Measurements from ENCODE around the gene ERO1A.

ERO1A gene

DNA sequence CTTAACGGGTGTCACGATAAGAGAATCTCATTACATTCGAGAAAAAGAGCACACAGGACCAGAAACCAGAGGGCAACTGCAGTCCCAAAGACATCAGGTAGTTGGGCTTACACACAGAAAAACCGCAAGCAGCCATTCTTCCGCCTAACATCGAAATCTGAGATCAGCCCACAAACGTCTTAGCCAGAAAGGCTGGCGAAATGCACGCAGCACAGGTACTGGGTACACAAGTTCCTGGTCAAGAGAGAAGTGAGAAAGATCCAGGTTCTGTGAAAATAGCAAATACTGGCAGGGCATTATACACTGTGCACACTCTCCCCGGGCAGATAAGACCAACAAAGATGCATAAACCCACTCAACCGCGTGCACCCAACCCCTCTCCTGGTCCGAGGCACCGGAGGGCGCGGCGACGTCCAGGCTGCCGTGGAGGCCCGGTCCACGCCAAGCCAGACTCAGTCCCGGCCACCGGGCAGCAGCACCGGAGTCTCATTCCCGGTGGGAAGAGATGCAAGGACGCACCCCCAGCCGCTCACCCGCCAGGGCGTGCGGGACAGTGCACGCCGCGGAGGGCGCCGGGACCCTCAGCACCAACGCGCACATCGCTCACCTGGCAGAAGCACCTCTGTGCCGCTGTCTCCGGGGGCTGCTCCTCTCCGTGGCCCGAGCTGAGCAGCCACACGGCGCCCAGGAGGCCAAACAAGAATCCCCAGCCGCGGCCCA lies 437 bp downstream of the ERO1A start:
- DNase-seq, result peak; percentile 58

DNA sequence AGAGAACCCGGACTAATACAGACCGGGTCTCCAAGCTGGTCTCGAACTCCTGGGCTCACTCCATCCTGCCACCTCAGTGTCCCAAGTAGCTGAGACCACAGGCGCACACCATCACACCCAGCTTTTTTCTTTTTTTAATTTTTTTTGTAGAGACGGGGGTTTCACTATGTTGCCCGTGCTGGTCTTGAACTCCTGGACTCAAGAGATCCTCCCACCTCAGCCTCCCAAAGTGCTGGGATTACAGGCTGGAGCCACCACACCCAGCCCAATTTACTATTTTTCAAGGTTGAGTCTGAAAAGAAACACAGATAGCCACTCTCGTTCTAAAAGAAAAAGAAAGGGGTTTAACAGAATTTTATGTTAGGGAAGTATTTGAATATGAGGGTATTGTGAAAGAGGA lies 1.8 kb downstream of the ERO1A start:
- DNase-seq, result no peak

DNA sequence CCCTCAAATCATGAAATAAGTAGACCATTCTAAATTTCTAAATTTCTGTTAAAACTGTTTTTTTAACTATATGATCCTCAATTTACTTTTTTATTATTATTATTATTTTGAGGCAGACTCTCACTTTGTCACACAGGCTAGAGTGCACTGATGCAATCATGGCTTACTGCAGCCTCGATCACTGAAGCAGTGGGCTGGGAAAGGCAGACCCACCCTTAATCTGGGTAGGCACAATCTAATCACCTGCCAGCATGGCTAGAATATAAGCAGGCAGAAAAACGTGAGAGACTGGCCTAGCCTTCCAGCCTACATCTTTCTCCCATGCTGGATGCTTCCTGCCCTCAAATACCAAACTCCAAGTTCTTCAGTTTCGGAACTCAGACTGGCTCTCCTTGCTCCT lies 2.3 kb downstream of the ERO1A start:
- DNase-seq, result no peak

DNA sequence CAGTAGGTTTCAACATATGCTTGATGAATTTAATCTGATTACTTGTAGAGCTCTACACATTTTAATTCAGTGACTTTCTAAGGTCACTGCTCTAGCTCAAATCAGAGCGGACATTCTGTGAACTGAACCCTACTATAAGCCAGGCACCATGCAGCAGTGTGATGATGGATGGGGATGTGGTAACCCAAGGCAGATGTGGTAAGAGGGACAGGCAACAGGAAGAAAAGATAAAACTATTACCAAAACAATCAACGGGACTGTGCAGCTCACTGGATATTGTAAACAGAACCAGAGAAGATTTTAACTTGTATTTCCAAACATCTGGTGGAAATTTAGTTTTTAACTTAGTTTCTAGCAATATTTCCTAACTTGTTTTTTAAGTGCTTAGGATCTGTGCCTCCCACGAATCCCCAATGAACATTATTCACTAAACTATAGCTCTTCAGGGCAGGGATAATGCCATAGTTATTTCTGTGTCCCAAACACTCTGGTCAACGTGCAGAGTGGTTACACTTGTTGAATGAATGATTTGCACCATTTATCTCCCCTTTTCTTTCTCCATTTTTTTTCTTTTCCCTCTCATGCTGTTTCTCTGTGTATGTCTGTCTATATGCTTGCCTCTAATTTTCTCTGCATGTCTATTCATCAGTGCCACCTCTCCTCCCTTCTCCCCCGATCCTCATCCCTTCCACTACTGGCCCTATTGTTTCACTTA lies 3.0 kb downstream of the ERO1A start:
- DNase-seq, result no peak

DNA sequence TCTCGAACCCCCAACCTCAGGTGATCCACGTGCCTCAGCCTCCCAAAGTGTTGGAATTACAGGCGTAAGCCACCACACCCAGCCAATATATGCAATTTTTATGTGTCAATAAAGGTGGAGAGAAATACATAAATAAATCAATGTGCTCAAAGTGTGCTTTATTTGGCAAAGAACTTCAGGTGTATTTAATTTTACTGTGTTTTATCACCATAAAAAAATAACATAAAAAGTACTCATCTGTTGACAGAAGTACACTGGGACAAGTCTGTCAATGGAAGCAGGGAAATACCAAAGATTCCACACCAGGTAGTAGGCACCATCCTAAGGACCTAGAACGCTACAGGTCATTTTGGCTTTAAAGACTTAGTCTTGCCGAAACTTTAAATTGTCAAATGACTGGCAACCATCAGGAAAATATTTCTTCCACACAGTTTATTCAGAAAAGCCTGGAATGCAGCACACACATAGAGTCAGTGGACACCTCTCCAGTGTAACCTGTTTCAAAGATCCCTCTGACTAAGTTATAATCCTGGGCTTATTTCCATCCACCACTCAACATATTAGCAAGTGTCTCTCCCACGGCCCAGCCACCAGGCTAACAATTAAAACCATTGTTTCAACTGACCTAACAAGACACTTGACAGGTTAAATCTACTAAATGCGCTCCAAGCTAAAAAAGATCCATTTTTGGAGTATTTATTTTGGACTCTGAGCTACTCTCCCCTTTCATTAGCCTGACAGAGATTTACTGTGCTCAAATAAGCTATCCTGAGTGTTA lies 4.2 kb downstream of the ERO1A start:
- DNase-seq, result no peak

DNA sequence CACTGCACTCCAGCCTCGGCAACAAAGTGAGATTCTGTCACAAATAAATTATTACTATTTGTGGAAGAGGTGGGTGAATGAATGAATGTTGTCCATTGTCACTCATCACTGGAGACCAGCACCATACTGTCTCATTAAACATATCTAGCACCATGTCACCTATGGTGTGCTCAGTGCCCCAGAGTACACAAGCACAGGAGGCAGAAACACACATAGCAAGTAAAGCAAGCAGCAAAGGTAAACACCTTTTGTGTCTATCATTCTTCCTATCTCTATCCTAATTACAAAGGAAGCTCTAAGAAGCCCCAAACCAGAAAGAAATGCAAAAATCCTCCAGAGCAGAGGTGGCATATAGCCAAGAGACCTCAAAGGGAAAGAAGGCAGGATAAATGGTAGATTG lies 9.2 kb downstream of the ERO1A start:
- no peak for DNase-seq

DNA sequence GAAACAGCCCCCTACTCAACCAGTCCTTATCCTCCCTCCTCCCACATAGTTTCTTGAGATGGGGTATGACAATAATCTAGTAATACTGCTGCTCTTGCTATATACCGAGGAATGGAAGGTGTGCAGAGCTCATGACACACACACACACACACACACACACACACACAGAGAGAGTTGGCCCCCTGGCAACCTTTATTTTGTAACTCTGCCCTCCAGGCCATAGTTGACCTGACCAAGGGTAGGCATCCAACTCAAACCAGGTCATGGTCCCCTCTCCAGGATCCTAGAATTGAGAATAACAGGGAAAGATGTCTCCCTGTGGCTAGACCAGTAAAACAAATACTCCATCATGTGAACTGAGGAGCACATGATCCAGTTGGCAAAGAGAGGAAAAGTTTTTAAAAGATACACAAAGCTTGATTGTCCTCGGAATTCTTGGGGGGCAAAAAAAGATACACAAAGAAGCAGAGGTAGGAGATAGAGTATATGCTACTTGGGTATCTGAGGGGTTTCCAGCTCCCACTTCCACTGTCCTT lies 11.3 kb downstream of the ERO1A start:
- DNase-seq, result no peak

DNA sequence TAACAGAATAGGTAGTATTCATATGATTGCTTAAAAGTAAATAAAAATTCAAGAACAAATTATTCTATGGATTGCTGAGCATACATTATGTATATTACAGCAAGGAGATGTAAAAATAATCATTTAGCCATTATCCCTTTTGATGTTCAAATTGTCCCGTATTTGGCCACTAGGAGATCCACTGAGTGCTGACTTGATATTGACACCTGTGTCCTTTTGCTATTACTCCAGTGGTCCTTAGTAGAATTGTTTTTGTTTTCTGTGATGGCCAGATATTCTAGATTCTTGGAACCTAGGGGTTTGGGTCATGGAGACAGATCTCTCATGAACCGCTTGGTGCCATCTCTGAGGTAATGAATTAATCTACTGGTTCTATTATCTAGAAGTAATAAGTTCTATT lies 16.8 kb downstream of the ERO1A start:
- no peak for DNase-seq

DNA sequence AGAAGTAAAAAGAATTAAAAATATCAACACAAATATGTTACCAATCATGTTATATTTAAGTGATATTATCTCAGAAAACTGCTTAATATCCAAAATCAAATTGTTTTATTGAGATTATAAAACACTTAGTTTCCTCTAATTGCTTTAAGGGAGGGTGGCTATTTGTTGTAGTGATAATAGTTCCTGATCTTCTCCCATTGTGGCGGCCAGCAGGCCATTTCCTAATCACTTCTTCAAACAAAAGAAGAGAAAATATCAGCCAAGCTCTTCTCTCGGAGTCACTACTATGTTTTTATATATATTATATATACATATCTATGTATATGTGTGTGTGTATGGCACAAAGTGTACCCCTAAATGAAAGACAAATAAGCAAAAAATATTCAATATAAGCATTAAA lies 31.5 kb downstream of the ERO1A start:
- no peak for DNase-seq

DNA sequence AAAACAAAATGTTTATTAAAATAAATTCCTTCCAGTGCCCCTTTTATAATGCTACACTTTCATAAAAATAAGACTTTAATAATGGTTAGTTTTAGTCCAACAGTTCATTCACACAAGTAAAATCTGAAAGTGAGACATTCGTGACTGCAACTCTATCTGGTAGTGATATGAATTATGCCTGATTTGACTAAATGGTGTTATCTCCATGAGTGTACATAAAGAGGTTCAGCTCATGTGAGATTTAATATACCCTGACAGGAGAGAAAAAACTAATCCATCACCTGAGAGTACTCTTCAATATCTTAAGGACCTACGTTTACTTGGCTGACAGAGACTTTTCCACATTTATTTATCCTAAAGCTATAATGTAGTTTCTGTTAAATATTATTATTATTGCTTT lies 34.0 kb downstream of the ERO1A start:
- DNase-seq, result no peak

DNA sequence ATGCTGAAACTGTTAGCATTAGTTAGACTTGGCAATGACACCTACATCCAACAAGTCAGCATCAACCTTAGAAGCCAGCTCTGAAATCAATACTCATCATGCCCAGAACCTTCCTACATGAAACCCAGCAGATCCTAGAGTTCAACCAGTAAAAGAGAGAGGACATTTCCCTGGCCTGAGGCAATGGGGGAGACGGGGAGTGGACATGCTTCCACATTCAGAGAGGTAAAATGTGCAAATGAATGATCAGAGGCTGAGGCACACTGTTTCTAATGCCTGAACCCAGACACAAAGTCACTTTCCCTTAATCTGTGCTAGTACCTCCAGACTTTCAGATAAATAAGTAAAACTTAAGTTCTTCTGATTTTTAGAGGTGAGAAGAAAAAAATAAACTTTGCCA lies 34.5 kb downstream of the ERO1A start:
- DNase-seq, result no peak

DNA sequence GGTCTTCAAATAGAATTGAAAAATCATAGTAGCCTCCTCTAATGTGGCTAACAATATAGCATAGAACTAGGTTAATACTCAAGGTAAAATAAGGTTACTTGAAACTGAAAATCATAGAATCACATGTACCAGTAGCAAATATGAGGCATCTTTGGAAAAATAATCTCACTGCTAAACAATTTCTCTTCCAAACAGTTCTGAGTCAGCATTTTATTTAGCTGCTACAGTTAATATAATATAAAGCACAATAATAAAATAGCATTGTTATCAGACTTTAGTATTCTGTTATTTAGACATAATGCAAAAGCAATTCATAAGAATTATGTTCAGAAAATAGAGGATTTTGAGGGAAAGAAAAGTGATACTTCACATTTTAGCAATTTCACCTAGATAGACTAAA lies 35.0 kb downstream of the ERO1A start:
- no peak for DNase-seq

DNA sequence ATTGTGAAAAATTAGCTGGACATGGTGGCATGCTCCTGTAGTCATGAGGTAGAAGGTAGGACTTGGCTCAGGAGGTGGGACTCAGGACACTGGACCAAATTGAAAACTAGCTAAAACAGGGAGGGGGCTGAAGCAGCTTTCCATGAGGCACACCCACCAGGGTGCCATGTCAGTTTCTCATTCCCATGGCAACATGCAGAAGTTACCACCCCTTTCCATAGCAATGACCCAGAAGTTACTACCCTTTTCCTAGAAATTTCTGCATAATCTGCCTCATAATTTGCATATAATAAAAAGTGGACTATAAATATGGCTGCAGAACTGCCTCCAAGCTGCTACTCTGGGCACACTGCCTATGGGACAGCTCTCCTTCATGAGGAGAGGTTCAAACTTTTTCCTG lies 38.5 kb downstream of the ERO1A start:
- no peak for DNase-seq

DNA sequence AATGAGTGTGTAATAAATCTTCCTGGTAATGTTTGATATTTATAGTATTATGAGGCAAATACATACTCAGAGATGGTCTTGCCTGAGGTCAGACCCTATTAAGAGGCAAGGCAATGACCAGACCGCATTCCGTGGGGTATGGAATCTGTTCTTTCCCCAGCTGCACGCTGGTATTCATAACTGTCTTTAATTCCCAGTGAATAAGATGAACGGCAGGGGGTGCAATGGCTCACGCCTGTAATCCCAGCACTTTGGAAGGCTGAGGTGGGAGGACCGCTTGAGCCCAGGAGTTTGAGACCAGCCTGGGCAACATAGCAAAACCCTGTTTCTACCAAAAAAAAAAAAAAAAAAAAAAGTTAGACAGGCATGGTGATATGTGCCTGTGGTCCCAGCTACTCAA lies 44.6 kb downstream of the ERO1A start:
- no peak for DNase-seq

DNA sequence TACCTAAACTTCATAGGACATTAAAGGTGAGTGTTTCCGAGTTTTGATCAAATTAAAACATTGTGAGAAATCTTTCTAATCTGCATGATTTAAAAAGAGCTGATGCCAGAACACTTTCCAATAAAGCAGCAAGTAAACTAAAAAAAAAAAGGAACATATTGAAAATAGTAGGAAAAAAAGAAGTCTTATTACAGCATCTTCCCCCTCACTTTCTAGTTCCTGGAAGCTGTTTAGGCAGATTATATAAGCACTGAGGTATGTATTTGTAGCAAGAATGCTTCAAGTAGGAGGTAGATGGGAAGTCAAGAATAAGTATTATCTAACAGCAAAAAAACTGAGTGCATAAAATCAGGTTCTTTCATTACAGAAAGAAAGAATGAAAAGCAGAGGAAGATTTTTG lies 45.8 kb downstream of the ERO1A start:
- DNase-seq, result no peak

DNA sequence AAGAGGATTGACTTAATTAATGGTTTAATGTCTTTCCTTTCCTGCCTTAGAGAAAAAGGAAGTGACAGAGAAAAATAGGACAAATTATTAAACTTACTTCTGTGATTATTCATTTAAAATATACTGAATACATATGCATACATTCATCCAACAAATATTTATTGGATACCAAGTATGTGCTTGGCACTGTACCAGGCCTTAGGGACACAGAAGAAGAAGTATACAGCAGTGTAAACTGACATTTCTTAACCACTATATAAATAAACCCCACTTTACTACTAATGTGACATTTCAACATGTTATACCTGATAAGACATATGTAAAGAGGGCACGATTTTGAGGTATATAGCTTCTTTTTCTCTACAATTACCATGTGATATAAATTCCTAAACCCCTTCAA lies 53.6 kb downstream of the ERO1A start:
- DNase-seq, result no peak

DNA sequence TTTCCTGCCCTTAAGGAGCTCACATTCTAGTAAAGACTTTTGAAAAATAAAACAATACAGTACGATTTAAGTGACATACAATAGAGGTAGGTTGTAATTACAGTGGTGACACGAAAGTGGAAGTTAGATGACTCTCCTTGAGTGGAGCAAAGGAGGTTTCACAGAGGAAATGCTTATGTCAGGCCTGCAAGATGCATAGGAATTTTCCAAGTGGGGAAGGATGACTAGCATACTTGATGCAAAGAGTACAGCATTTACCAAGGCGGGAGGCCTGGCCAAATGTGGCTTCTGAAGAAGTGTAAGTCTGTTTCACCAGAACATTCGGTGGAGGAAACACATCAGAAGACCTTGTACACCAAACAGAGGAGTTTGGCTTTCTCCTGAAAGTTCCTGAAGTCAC lies 55.2 kb downstream of the ERO1A start:
- DNase-seq, result no peak

DNA sequence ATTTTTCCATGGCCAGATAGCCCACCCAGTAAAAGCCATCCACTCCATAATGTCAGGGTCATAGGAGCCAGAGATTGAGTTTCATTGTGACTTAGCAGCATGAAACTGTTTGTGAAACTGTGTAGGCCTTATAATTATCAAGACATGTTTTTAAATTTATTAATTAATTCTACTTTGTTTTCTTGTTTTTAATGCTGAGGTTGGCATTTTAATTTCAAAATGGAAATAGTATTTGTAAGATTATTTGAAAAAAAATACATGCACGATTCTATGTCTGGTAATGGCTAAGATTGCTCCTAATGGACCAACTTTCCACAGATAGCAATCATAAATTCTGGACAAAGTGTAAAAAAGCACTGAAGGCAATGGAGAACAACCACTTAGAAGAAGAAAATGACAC lies 75.7 kb downstream of the ERO1A start:
- no peak for DNase-seq

DNA sequence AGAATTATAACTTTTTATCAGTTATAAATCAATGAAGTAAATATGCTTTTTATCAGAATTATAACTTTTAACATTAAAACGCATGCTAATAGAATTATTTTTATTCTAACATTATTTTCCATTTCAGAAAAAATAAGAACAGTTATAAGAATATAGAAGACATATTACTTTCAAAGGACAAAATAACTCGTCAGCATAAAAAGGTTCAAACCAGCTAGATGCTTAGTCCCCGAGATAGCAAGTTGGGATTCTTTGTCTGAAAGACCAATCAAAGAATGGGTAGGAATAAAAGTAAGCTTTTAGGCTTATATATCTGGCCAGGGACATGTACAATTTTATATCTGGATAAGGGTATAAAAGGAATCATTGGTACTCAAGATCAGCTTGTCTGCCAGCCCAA lies 76.8 kb downstream of the ERO1A start:
- no peak for DNase-seq

DNA sequence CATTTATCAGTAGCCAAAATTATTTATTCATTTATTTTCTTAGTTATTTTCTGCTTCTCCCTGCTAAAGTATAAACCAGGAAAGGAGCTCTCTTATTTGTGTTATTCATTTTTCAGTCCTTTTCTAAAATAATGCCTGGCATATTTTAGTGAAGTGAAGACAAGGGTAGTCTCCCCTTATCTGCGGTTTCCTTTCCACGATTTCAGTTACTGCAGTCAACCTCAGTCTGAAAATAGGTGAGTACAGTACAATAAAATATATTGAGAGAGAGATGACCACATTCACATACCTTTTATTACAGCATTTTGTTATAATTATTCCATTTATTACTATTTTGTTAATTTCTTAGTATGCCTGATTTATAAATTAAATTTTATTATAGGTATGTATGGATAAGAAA lies 85.2 kb downstream of the ERO1A start:
- no peak for DNase-seq

DNA sequence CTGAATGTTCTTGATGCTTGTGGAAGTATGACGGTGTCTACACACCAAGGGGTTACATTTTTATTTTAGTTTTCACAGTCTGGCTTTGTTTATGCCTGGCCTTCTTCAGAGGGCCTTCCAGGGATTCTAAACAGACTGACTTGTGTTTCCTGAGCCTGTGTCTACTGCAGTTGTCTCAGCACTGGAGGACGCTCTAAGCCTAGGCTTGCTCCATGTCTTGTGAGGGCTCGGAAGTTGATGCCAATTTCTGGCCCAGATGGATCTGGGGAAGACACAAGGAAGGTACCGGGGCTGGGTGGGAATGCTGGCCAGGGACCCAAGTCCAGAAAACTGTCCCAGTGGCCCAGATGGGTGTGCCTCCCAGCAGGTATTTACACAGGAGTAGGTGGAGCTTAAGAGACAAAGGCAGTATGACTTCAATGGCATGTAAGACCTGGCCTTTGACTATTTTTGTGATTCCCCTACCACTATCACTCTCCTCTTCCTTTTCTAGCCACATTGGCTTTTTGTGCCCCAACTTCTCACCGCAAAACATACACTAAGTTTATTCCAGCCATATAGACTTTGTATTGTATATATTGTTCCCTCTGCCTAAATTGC lies 85.8 kb downstream of the ERO1A start:
- DNase-seq, result no peak

DNA sequence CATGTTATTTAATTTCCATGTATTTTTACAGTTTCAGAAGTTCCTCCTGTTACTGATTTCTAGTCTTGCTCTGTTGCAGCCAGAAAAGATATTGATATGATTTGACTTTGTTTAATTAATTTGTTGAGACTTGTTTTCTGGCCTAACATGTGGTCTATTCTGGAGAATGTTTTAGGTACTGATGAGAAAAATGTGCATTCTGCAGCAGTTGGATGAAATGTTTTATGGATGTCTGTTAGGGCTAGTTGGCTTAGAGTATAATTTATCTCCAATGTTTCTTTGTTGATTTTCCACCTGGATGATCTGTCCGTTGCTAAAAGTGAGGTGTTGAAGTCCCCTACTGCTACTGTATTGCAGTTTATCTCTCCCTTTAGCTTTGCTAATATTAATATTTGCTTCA lies 88.3 kb downstream of the ERO1A start:
- no peak for DNase-seq

DNA sequence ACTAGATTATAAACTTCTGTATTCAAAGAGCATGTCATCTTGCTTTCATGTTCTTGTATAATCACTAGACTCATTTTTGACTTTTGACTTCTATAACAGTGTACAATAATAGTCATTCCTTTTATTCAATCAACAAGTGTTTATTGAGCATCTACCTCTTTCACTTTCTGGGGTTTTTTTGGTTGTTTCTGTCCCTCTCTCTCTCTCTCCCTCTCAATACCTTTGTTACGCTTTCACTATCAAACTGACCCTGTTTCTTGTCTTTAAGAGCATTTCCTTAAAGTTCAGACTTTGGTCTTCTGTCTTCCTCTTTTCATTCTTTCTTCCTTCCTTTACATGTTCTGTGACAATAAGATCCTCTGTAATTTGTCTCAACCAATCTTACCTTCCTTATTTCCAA lies 93.2 kb downstream of the ERO1A start:
- no peak for DNase-seq

DNA sequence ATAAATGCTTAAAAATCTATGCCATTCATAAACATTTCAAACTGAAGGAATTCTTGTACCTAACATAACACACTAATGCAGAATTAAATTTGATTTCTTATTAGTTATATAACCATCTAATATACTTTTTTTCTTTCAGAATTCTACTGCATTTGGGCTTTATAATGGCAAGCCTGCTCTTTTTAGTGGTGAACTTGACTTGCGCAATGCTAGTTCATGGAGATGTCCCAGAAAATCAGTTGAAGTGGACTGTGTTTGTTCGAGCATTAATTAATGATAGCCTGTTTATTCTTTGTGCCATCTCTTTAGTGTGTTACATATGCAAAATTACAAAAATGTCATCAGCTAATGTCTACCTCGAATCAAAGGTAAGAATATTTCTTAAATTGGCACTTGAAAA lies 95.4 kb downstream of the ERO1A start:
- no peak for DNase-seq

Measured in activated gamma-delta T cell treated with Interleukin-2 at 50 U/mL for 16 hours (primary cell).